Activated naive CD8-positive, alpha-beta T cell (primary cell): ENCODE measurements around the gene CDX2.

ENCODE experiments used
- H3K27ac Mint-ChIP-seq: one replicate; pipeline ENCODE4 v1.8.0; 2021; ENCODE audit warnings: mixed read lengths
- H3K27me3 Mint-ChIP-seq: one replicate; pipeline ENCODE4 v1.8.0; 2021; ENCODE audit warnings: mixed read lengths
- H3K36me3 Mint-ChIP-seq: one replicate; pipeline ENCODE4 v1.8.0; 2021; ENCODE audit warnings: mixed read lengths
- H3K4me1 Mint-ChIP-seq: one replicate; pipeline ENCODE4 v1.8.0; 2021; ENCODE audit warnings: low read depth, mixed read lengths
- H3K4me3 Mint-ChIP-seq: one replicate; pipeline ENCODE4 v1.8.0; 2021; ENCODE audit warnings: mild to moderate bottlenecking, mixed read lengths
- H3K9me3 Mint-ChIP-seq: one replicate; pipeline ENCODE4 v1.8.0; 2021; ENCODE audit warnings: low read depth, mixed read lengths

The CDX2 gene

GRCh38 chr13:27962982-27963381, 6.1 kb downstream of the CDX2 start:
- H3K36me3 Mint-ChIP-seq, result no peaks in the 10 kb centered on the region
- H3K27ac Mint-ChIP-seq, result no peak overlapping the region
- H3K9me3 Mint-ChIP-seq, result no peaks in the 10 kb centered on the region
- peaks cover 21% of the 10 kb centered on the region for H3K4me1 Mint-ChIP-seq
- no peak overlapping the region for H3K4me3 Mint-ChIP-seq
- H3K27me3 Mint-ChIP-seq, result peaks cover 46% of the 10 kb centered on the region

GRCh38 chr13:27962128-27962841, 6.8 kb downstream of the CDX2 start:
- Mint-ChIP-seq H3K27me3 (peaks cover 44% of the 10 kb centered on the region), H3K4me3 (peak overlapping the region; percentile 38), H3K27ac (no peak overlapping the region), H3K4me1 (peaks cover 14% of the 10 kb centered on the region), H3K9me3 (no peaks in the 10 kb centered on the region), H3K36me3 (no peaks in the 10 kb centered on the region)

GRCh38 chr13:27961227-27962085, 7.7 kb downstream of the CDX2 start:
- H3K27me3 Mint-ChIP-seq, result peaks cover 45% of the 10 kb centered on the region
- H3K27ac Mint-ChIP-seq, result no peak overlapping the region
- peaks cover 12% of the 10 kb centered on the region for H3K4me1 Mint-ChIP-seq
- peak overlapping the region; percentile 20 for H3K4me3 Mint-ChIP-seq
- H3K36me3 Mint-ChIP-seq, result no peaks in the 10 kb centered on the region
- H3K9me3 Mint-ChIP-seq, result no peaks in the 10 kb centered on the region

DNA sequence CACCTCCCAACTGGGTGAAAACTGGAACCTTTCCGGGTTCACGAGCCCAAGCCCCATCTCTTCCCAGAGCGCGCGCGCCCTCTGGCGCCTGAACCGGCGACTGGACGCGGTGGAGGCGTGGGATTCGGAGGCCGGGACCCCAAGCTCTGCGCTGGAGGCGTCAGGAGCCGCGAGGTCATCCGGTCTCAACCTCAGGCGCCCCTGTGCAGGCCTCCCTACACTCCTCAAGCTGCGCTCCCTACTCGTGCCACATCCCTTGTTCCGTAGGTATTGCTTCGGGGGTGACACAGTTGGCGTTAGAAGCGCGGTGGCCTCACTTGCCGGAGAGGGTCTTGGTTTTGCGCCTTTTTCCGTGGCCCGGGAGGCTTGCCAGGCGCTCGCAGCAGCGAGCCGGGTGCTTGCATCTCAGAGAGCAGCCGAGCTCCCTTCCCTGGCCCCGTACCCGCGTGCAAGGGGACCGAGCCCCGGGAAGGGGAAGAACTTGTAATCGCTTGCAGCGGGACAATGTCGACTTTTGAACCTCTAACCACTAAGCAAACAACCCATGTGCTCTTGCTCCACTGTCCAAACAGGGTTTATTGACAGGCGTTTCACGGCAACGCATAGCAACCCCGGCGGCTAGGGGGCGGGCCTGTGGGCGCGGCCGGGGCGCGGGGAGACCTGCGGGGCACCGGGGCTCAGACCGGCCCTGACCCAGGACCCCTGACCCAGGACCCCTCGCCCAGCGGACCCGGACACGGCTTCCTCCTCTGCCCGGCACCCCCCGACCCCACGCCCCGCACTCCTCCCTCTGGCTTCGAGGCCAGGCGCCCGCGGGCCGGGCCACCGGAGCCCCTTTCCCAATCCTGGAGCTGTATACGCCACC, 8.5 kb downstream of the CDX2 start:
- Mint-ChIP-seq H3K4me1 (peaks cover 8% of the 10 kb centered on the region), H3K36me3 (no peaks in the 10 kb centered on the region), H3K27me3 (peaks cover 42% of the 10 kb centered on the region), H3K9me3 (no peaks in the 10 kb centered on the region), H3K4me3 (peak overlapping the region; percentile 67), H3K27ac (no peak overlapping the region)

GRCh38 chr13:27959976-27960361, 9.1 kb downstream of the CDX2 start:
- no peaks in the 10 kb centered on the region for H3K9me3 Mint-ChIP-seq
- peaks cover 43% of the 10 kb centered on the region for H3K27me3 Mint-ChIP-seq
- no peak overlapping the region for H3K27ac Mint-ChIP-seq
- peak overlapping the region; percentile 56 for H3K4me3 Mint-ChIP-seq
- no peaks in the 10 kb centered on the region for H3K36me3 Mint-ChIP-seq
- peaks cover 11% of the 10 kb centered on the region for H3K4me1 Mint-ChIP-seq

DNA sequence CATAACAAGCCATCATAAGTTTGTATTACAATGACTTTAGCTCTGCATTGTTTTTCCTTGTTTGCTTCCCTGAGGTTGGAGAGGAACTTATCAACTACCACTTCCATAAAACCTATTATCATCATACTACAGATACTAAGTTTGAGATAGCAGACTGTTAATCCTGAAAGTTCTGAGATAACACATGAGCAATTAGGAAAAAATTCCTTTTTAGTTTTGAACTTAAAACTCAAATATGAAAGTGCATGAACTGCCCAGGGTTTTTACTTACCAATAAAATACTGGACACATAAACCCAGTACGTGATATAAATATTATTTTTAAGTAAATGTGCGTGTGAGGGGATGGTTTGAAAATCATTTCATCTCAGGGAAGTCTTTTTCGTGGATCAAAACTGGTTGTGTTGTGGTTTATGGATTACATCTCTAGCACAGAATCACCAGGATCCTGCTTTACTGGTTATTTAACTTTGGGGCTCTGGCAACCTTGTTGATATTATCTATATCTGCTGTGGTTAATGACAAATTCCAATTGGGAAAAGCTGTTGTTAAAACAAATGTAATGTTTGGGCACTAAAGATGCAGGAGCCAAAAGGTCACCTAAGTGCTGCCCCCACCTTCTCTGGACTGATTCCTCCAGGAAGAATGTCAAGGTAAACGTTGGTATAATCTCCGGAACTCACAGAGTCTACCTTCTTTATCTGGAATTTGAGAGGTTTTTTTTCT, 12.4 kb downstream of the CDX2 start:
- Mint-ChIP-seq H3K9me3 (no peaks in the 10 kb centered on the region), H3K27me3 (peaks cover 38% of the 10 kb centered on the region), H3K4me3 (no peak overlapping the region), H3K36me3 (no peaks in the 10 kb centered on the region), H3K27ac (no peak overlapping the region), H3K4me1 (peaks cover 22% of the 10 kb centered on the region)

DNA sequence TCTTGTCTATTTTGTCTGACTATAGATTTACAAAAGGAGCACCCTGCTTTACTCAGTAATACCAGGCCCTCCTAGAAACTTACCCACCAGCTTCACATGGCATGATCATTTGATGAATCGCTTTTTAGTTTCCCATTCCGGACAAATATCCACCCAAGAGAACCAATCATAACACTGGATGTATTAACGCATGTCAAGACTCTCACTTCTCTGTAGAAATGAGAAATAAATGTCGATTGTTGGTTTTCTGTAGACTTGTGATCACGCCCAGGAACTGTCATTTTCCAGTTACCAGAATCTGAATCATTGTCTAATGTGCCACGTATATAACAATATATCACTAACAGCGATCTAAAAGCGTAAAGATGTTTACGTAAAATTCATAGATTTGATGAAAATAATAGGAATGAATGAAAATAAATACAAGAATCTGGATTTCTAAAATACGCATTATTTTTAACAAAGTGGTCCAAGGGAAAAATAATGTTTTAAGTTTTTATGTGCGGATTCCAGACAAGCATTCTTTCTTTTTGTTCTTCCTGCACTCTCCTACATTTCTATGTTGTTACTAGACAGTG, 14.0 kb downstream of the CDX2 start:
- H3K27me3 Mint-ChIP-seq, result peaks cover 43% of the 10 kb centered on the region

GRCh38 chr13:27954406-27954851, 14.7 kb downstream of the CDX2 start:
- H3K27ac Mint-ChIP-seq, result no peak overlapping the region
- H3K4me3 Mint-ChIP-seq, result peak overlapping the region; percentile 82
- H3K36me3 Mint-ChIP-seq, result peaks cover 2% of the 10 kb centered on the region
- peaks cover 6% of the 10 kb centered on the region for H3K9me3 Mint-ChIP-seq
- H3K27me3 Mint-ChIP-seq, result peaks cover 44% of the 10 kb centered on the region
- H3K4me1 Mint-ChIP-seq, result peaks cover 16% of the 10 kb centered on the region

More for the DNA sequence above, 14.0 kb downstream of the CDX2 start:
- no peak overlapping the region for H3K27ac Mint-ChIP-seq
- H3K4me3 Mint-ChIP-seq, result peak overlapping the region; percentile 52
- H3K9me3 Mint-ChIP-seq, result peaks cover 3% of the 10 kb centered on the region
- H3K4me1 Mint-ChIP-seq, result peaks cover 18% of the 10 kb centered on the region
- no peaks in the 10 kb centered on the region for H3K36me3 Mint-ChIP-seq

- no peak overlapping the region for H3K27ac Mint-ChIP-seq
- peaks cover 16% of the 10 kb centered on the region for H3K4me1 Mint-ChIP-seq
These were observed 15.3 kb downstream of the CDX2 start for GRCh38 chr13:27953676-27954405.

GRCh38 chr13:27952876-27953675, 16.0 kb downstream of the CDX2 start:
- peak overlapping the region; percentile 75 for H3K4me3 Mint-ChIP-seq
- H3K27ac Mint-ChIP-seq, result no peak overlapping the region
- H3K4me1 Mint-ChIP-seq, result peaks cover 16% of the 10 kb centered on the region
- H3K27me3 Mint-ChIP-seq, result peaks cover 39% of the 10 kb centered on the region
- H3K9me3 Mint-ChIP-seq, result peaks cover 6% of the 10 kb centered on the region
- H3K36me3 Mint-ChIP-seq, result peaks cover 2% of the 10 kb centered on the region

More at GRCh38 chr13:27953676-27954405, 15.3 kb downstream of the CDX2 start:
- Mint-ChIP-seq H3K36me3 (peaks cover 2% of the 10 kb centered on the region), H3K9me3 (peaks cover 6% of the 10 kb centered on the region), H3K27me3 (peaks cover 41% of the 10 kb centered on the region), H3K4me3 (peak overlapping the region; percentile 82)

- Mint-ChIP-seq H3K9me3 (peaks cover 11% of the 10 kb centered on the region), H3K36me3 (no peaks in the 10 kb centered on the region), H3K27ac (no peak overlapping the region), H3K4me1 (no peaks in the 10 kb centered on the region), H3K27me3 (peaks cover 12% of the 10 kb centered on the region), H3K4me3 (no peak overlapping the region)
These were observed 26.1 kb downstream of the CDX2 start for GRCh38 chr13:27942972-27943371.

- Mint-ChIP-seq H3K27me3 (peaks cover 24% of the 10 kb centered on the region), H3K36me3 (no peaks in the 10 kb centered on the region), H3K4me3 (no peak overlapping the region), H3K4me1 (peaks cover 2% of the 10 kb centered on the region), H3K9me3 (no peaks in the 10 kb centered on the region), H3K27ac (no peak overlapping the region)
These were observed 35.4 kb downstream of the CDX2 start for GRCh38 chr13:27933580-27934328.
